Subcutaneous abdominal adipose tissue (tissue), 5 donors: ENCODE results near the gene SENP8.

ENCODE experiments used
- H3K27ac ChIP-seq: one replicate; pipeline ENCODE4 v1.7.0; 2013; ENCODE audit warnings: low read depth, mild to moderate bottlenecking, inconsistent platforms, low read length, moderate library complexity
- H3K27me3 ChIP-seq, 5 donors: one replicate each; pipeline ENCODE4 v1.7.0; 2013; ENCODE audit warnings: low read length in 5 of 5, inconsistent platforms in 1 of 5; ENCODE audit not compliant: control insufficient read depth in 5 of 5, insufficient read depth in 4 of 5
- H3K36me3 ChIP-seq, 5 donors: one replicate each; pipeline ENCODE4 v1.7.0; 2013; ENCODE audit warnings: low read length in 5 of 5; ENCODE audit not compliant: control insufficient read depth in 5 of 5, insufficient read depth in 5 of 5
- H3K4me1 ChIP-seq, 5 donors: one replicate each; pipeline ENCODE4 v1.7.0; 2013; ENCODE audit warnings: low read length in 5 of 5, mild to moderate bottlenecking in 3 of 5, moderate library complexity in 1 of 5; ENCODE audit not compliant: control insufficient read depth in 5 of 5, insufficient read depth in 5 of 5
- H3K4me3 ChIP-seq, 5 donors: one replicate each; pipeline ENCODE4 v1.7.0; 2013; ENCODE audit warnings: low read length in 5 of 5, low read depth in 1 of 5
- H3K9ac ChIP-seq, 5 donors: one replicate each; pipeline ENCODE4 v1.7.0; 2013; ENCODE audit warnings: low read length in 5 of 5, mild to moderate bottlenecking in 4 of 5, moderate library complexity in 3 of 5
- H3K9me3 ChIP-seq, 5 donors: one replicate each; pipeline ENCODE4 v1.7.0; 2013; ENCODE audit warnings: low read length in 5 of 5; ENCODE audit not compliant: control insufficient read depth in 5 of 5
- donor health status: healthy.
- donor health status: healthy.
- donor health status: healthy.
- donor health status: healthy.
- donor health status: healthy.

SENP8 gene

GRCh38 chr15:72182244-72182643 lies 64.0 kb downstream of the SENP8 start:
- Histone ChIP-seq H3K4me1 (peaks cover 0 to 26% (median 14%) of the 10 kb centered on the region in 5 donors), H3K27me3 (peaks cover under 1 to 17% (median 14%) of the 10 kb centered on the region in 5 donors), H3K27ac (no peak overlapping the region), H3K9ac (no peak overlapping the region), H3K36me3 (no peaks in the 10 kb centered on the region), H3K9me3 (no peaks in the 10 kb centered on the region), H3K4me3 (no peak overlapping the region)

- Histone ChIP-seq H3K27me3 (peaks cover 0 to 17% (median 14%) of the 10 kb centered on the region in 5 donors), H3K4me1 (peaks cover 0 to 26% (median 14%) of the 10 kb centered on the region in 5 donors), H3K4me3 (no peak overlapping the region), H3K36me3 (no peaks in the 10 kb centered on the region), H3K9me3 (no peaks in the 10 kb centered on the region), H3K9ac (no peak overlapping the region), H3K27ac (no peak overlapping the region)
These were observed 64.5 kb downstream of the SENP8 start for GRCh38 chr15:72182673-72183072.

- Histone ChIP-seq H3K27me3 (peaks cover 0 to 17% (median 14%) of the 10 kb centered on the region in 5 donors), H3K9me3 (no peaks in the 10 kb centered on the region), H3K27ac (no peak overlapping the region), H3K4me3 (peak overlapping the region in 3 of 5 donors; percentile 40 to 44 (median 40)), H3K4me1 (peaks cover 0 to 26% (median 14%) of the 10 kb centered on the region in 5 donors), H3K9ac (peak overlapping the region in 1 of 5 donors; percentile 27), H3K36me3 (no peaks in the 10 kb centered on the region)
These were observed 65.6 kb downstream of the SENP8 start for GRCh38 chr15:72183781-72184164.

- no peaks in the 10 kb centered on the region for H3K9me3 ChIP-seq
- peak overlapping the region in 4 of 5 donors; percentile 17 to 44 (median 40) for H3K4me3 ChIP-seq
- H3K4me1 ChIP-seq = peaks cover 0 to 26% (median 14%) of the 10 kb centered on the region in 5 donors
- H3K36me3 ChIP-seq = no peaks in the 10 kb centered on the region
- H3K9ac ChIP-seq = peak overlapping the region in 1 of 5 donors; percentile 27
- no peak overlapping the region for H3K27ac ChIP-seq
- H3K27me3 ChIP-seq = peaks cover 0 to 17% (median 14%) of the 10 kb centered on the region in 5 donors
These were observed 66.1 kb downstream of the SENP8 start for GRCh38 chr15:72184165-72184811.

GRCh38 chr15:72189250-72189902 lies 71.2 kb downstream of the SENP8 start:
- Histone ChIP-seq H3K4me3 (no peak overlapping the region), H3K36me3 (no peaks in the 10 kb centered on the region), H3K9ac (no peak overlapping the region), H3K9me3 (no peaks in the 10 kb centered on the region), H3K27me3 (peaks cover 4 to 5% (median 4%) of the 10 kb centered on the region in 5 donors), H3K27ac (no peak overlapping the region), H3K4me1 (peaks cover 0 to 3% (median 2%) of the 10 kb centered on the region in 5 donors)

GRCh38 chr15:72192416-72192815 lies 74.2 kb downstream of the SENP8 start:
- H3K9me3 ChIP-seq = no peaks in the 10 kb centered on the region
- H3K4me1 ChIP-seq = peaks cover 0 to 9% (median 5%) of the 10 kb centered on the region in 5 donors
- peaks cover 6 to 15% (median 13%) of the 10 kb centered on the region in 5 donors for H3K27me3 ChIP-seq
- H3K4me3 ChIP-seq = no peak overlapping the region
- H3K36me3 ChIP-seq = no peaks in the 10 kb centered on the region
- H3K27ac ChIP-seq = no peak overlapping the region
- no peak overlapping the region for H3K9ac ChIP-seq
